GM06990 (cell line): ENCODE results near the gene CHST5.
"Not testable (repeated sequence)": the region's sequence is repeated elsewhere in the genome, so short reads cannot be mapped to it uniquely, and the experiment has no call there.

Experiments
- DNase-seq: peaks from one replicate; pipeline ENCODE4 v3.0.0-alpha.2; 2011; ENCODE audit not compliant: insufficient read length; ENCODE audit errors: extremely low read depth
- H3K27me3 ChIP-seq: replicated peaks from 2 replicates; pipeline ENCODE4 v1.6.0; 2011; ENCODE audit warnings: low read length; ENCODE audit not compliant: control insufficient read depth, insufficient read depth
- H3K36me3 ChIP-seq: 2 replicates; pipeline ENCODE4 v1.5.1; 2011; ENCODE audit warnings: low read length; ENCODE audit not compliant: control insufficient read depth, insufficient read depth
- H3K4me3 ChIP-seq: replicated peaks from 2 replicates; pipeline ENCODE4 v1.5.1; 2011; ENCODE audit warnings: low read depth, mild to moderate bottlenecking, control low read depth, low read length
- CTCF ChIP-seq: IDR thresholded peaks from 2 replicates; pipeline ENCODE4 v1.5.1; 2011; ENCODE audit warnings: low read length, control low read depth, mild to moderate bottlenecking, inconsistent platforms; ENCODE audit not compliant: insufficient read depth, poor library complexity, severe bottlenecking

CHST5 gene

GRCh38 chr16:75527825-75528299 is 8.0 kb downstream of the CHST5 start:
- TF ChIP-seq CTCF: no peak
- no peak overlapping the region for H3K4me3 ChIP-seq
- no peaks in the 10 kb centered on the region for H3K27me3 ChIP-seq
- DNase-seq: no peak
- H3K36me3 ChIP-seq: no peaks in the 10 kb centered on the region

GRCh38 chr16:75526032-75526790 is 9.7 kb downstream of the CHST5 start:
- TF ChIP-seq CTCF: no peak
- Histone ChIP-seq H3K36me3 (no peaks in the 10 kb centered on the region), H3K27me3 (no peaks in the 10 kb centered on the region), H3K4me3 (no peak overlapping the region)
- DNase-seq: no peak

- no peak for TF ChIP-seq CTCF
- Histone ChIP-seq H3K36me3 (no peaks in the 10 kb centered on the region), H3K27me3 (no peaks in the 10 kb centered on the region), H3K4me3 (no peak overlapping the region)
- DNase-seq: no peak
These were observed 16.7 kb downstream of the CHST5 start for GRCh38 chr16:75519175-75519574.

- not testable (repeated sequence) for H3K36me3 ChIP-seq, DNase-seq, H3K27me3 ChIP-seq
- peak overlapping the region; percentile 90 for H3K4me3 ChIP-seq
These were observed 19.5 kb downstream of the CHST5 start for GRCh38 chr16:75516189-75516966.

GRCh38 chr16:75514296-75514695 is 21.6 kb downstream of the CHST5 start:
- no peak overlapping the region for H3K4me3 ChIP-seq
- no peak for TF ChIP-seq CTCF
- no peak for DNase-seq
- no peaks in the 10 kb centered on the region for H3K36me3 ChIP-seq
- no peaks in the 10 kb centered on the region for H3K27me3 ChIP-seq

- no peak overlapping the region for H3K4me3 ChIP-seq
- no peaks in the 10 kb centered on the region for H3K36me3 ChIP-seq
- H3K27me3 ChIP-seq: no peaks in the 10 kb centered on the region
- DNase-seq: no peak
- TF ChIP-seq CTCF: no peak
These were observed 29.3 kb downstream of the CHST5 start for GRCh38 chr16:75506574-75506973.
